HepG2 (cell line): ENCODE results near the gene ZNF626. TPM values are rescaled to one million over a fixed set of nuclear protein-coding genes. Genes with fewer than 3 reads are reported as not detected.

Experiments used
- ATAC-seq: fragments of 200-7000 bp; cut with Tn5 transposase; 3 replicates; pipeline ENCODE4 v1.9.1; 2020; ENCODE audit warnings: mild to moderate bottlenecking, moderate library complexity
- BruUV-seq: library from RNA; stranded (reverse); fragments of 400-500 nt; replicated peaks from 2 replicates; lab custom pipeline; 2021; lab: Mats Ljungman, UMichigan
- CTCF ChIA-PET: fragments of 300-600 bp; formaldehyde crosslinking; extraction: SDS; loops from one replicate; lab custom pipeline; 2021; ENCODE audit warnings: low total read pairs, inconsistent platforms, low intra/inter-chr PET ratio; lab: Yijun Ruan, JAX
- POLR2A ChIA-PET: fragments of 350-600 bp; sonication (Branson Sonifier 250); formaldehyde crosslinking; loops from one replicate; lab custom pipeline; 2020; ENCODE audit warnings: antibody characterized with exemption, inconsistent platforms; lab: Yijun Ruan, JAX
- DNase-seq: peaks from one replicate; pipeline ENCODE4 v3.0.0-alpha.2; 2015; ENCODE audit warnings: low spot score
- FAIRE-seq: peaks from 3 replicates; lab custom pipeline; 2011; peaks lifted over from hg19 to GRCh38; lab: Jason Lieb, UNC
- H2AFZ ChIP-seq: one replicate; pipeline ENCODE4 v1.6.1; 2011; ENCODE audit warnings: low read length, inconsistent platforms
- H3K27ac ChIP-seq: fragments of 300-600 bp; 3 replicates; pipeline ENCODE4 v1.8.0; 2011; ENCODE audit warnings: mixed run types, mild to moderate bottlenecking, mixed read lengths, low read length, inconsistent platforms; ENCODE audit not compliant: insufficient read depth; ENCODE audit errors: extremely low read length
- H3K27me3 ChIP-seq, 2 experiments: fragments of 200-600 bp in 1 of 2; 2 replicates in 1 of 2; 3 replicates in 1 of 2; pipeline versions ENCODE4 v1.6.0 to v1.8.0; 2011; ENCODE audit warnings: low read length in 2 of 2, mild to moderate bottlenecking in 2 of 2, moderate library complexity in 2 of 2, inconsistent platforms in 1 of 2; ENCODE audit not compliant: insufficient read depth in 2 of 2, control insufficient read depth in 1 of 2
- H3K36me3 ChIP-seq, 2 experiments: fragments of 200-600 bp in 1 of 2; replicated peaks in 1 of 2; 2 replicates in 1 of 2; 3 replicates in 1 of 2; pipeline versions ENCODE4 v1.5.1 to v1.8.0; 2011; ENCODE audit warnings: low read length in 2 of 2, inconsistent platforms in 1 of 2; ENCODE audit not compliant: insufficient read depth in 2 of 2, control insufficient read depth in 1 of 2
- H3K4me1 ChIP-seq: 2 replicates; pipeline ENCODE4 v1.5.1; 2012; ENCODE audit warnings: low read length, inconsistent platforms; ENCODE audit not compliant: insufficient read depth
- H3K4me2 ChIP-seq: 2 replicates; pipeline ENCODE4 v1.6.0; 2011; ENCODE audit warnings: low read depth, low read length, inconsistent platforms
- H3K4me3 ChIP-seq, 3 experiments: fragments of 200-600 bp in 1 of 3; sonication (generic), shearing (Covaris generic) in 1 of 3; replicated peaks in 1 of 3; 2 replicates each; pipeline ENCODE4 v1.5.1; 2011 to 2016; ENCODE audit warnings: low read length in 3 of 3, inconsistent platforms in 2 of 3, low read depth in 2 of 3, mild to moderate bottlenecking in 2 of 3, control low read depth in 1 of 3, mixed read lengths in 1 of 3; ENCODE audit not compliant: insufficient read depth in 1 of 3
- H3K79me2 ChIP-seq: one replicate; pipeline ENCODE4 v1.6.1; 2011; ENCODE audit warnings: low read length, inconsistent platforms; ENCODE audit not compliant: insufficient read depth
- H3K9ac ChIP-seq: 2 replicates; pipeline ENCODE4 v1.6.0; 2011; ENCODE audit warnings: mild to moderate bottlenecking, low read depth, low read length, inconsistent platforms; ENCODE audit not compliant: insufficient read depth
- H3K9me3 ChIP-seq: 2 replicates; pipeline ENCODE4 v1.5.1; 2012; ENCODE audit warnings: mild to moderate bottlenecking, low read length
- H4K20me1 ChIP-seq: 2 replicates; pipeline ENCODE4 v1.6.0; 2011; ENCODE audit warnings: inconsistent platforms, mild to moderate bottlenecking, low read length, moderate library complexity; ENCODE audit not compliant: insufficient read depth
- BRD4 ChIP-seq: sonication (generic); formaldehyde crosslinking; IDR thresholded peaks from 2 replicates; pipeline ENCODE4 v1.4.0; 2020; ENCODE audit warnings: missing genetic modification reagents
- CEBPG ChIP-seq: IDR thresholded peaks from 2 replicates; pipeline ENCODE4 v1.6.1; 2016
- FOXC1 ChIP-seq: sonication (generic); formaldehyde crosslinking; IDR thresholded peaks from 2 replicates; pipeline ENCODE4 v1.8.0; 2022; ENCODE audit warnings: mild to moderate bottlenecking, missing genetic modification reagents, borderline replicate concordance
- GATA4 ChIP-seq: sonication (generic); IDR thresholded peaks from 2 replicates; pipeline ENCODE4 v1.6.1; 2016; ENCODE audit warnings: antibody characterized with exemption, low read depth, borderline replicate concordance
- RAD51 ChIP-seq: fragments of 450-650 bp; IDR thresholded peaks from 2 replicates; pipeline ENCODE4 v1.6.1; 2016; ENCODE audit warnings: borderline replicate concordance
- STAG1 ChIP-seq: sonication (generic); formaldehyde crosslinking; IDR thresholded peaks from 2 replicates; pipeline ENCODE4 v1.4.0; 2020; ENCODE audit warnings: missing genetic modification reagents
- USF2 ChIP-seq, 2 experiments: sonication (generic) in 1 of 2; formaldehyde crosslinking in 1 of 2; IDR thresholded peaks; 2 replicates each; pipeline versions ENCODE4 v1.5.1 to v1.6.1; 2011 to 2020; ENCODE audit warnings: borderline replicate concordance in 1 of 2, low read depth in 1 of 2, low read length in 1 of 2, mild to moderate bottlenecking in 1 of 2, missing genetic modification reagents in 1 of 2, moderate library complexity in 1 of 2
- ZBTB38 ChIP-seq: sonication (generic); formaldehyde crosslinking; IDR thresholded peaks from 2 replicates; pipeline ENCODE4 v1.5.1; 2020; ENCODE audit warnings: mild to moderate bottlenecking, missing genetic modification reagents
- ZNF230 ChIP-seq: sonication (generic); formaldehyde crosslinking; IDR thresholded peaks from 2 replicates; pipeline ENCODE4 v1.4.0; 2020; ENCODE audit warnings: mild to moderate bottlenecking, missing genetic modification reagents
- ZNF564 ChIP-seq: sonication (generic); formaldehyde crosslinking; IDR thresholded peaks from 2 replicates; pipeline ENCODE4 v1.8.1; 2023; ENCODE audit warnings: mild to moderate bottlenecking, missing genetic modification reagents
- ZNF816 ChIP-seq: sonication (generic); formaldehyde crosslinking; IDR thresholded peaks from 2 replicates; pipeline ENCODE4 v1.8.0; 2022; ENCODE audit warnings: missing genetic modification reagents, mild to moderate bottlenecking, borderline replicate concordance
- ZNF879 ChIP-seq: sonication (generic); formaldehyde crosslinking; IDR thresholded peaks from 2 replicates; pipeline ENCODE4 v1.8.1; 2023; ENCODE audit warnings: missing genetic modification reagents
- WGBS: methylation state at CpG from one replicate; pipeline ENCODE4 v1.1.6; 2017; ENCODE audit warnings: low lambda C conversion rate; 5-methylcytosine and 5-hydroxymethylcytosine counted together
- in situ Hi-C: cut with HindIII; loops from 2 replicates; pipeline ENCODE4 v1.10.0; 2017; ENCODE audit warnings: low pct_unique_long_range_greater_than_20kb; ENCODE audit not compliant: extremely low pct_ligation_motif_present
- intact Hi-C: fragments of 100-400 bp; cut with micrococcal nuclease; formaldehyde crosslinking; loops from one replicate; pipeline ENCODE4 v1.10.0; 2022; ENCODE audit not compliant: unreplicated experiment
- polyA plus RNA-seq, 8 experiments: library from polyadenylated mRNA; depleted of rRNA in 3 of 8; stranded (reverse) in 7 of 8; unstranded in 1 of 8; fragments of >200 nt; fragmentation: Illumina TruSeq in 4 of 8; extraction: Trizol in 4 of 8; gene quantifications; 2 replicates each; pipeline versions ENCODE4 v1.2.1 to v1.2.3, GENCODE V29; 2011 to 2016; ENCODE audit warnings: low read depth in 4 of 8, missing spikeins in 1 of 8, mixed read lengths in 1 of 8; ENCODE audit not compliant: insufficient read depth in 1 of 8
- total RNA-seq, 5 experiments: library from RNA; depleted of rRNA; stranded (reverse); fragments of >200 nt; fragmentation: Illumina TruSeq; extraction: Trizol; gene quantifications; 2 replicates each; pipeline ENCODE4 v1.2.3, GENCODE V29; 2016; ENCODE audit warnings: low read depth in 1 of 5

Gene ZNF626
- total and polyA plus RNA-seq, 2 of the 13 experiments (the other 11 are each of a cell fraction or from before 2014, with no cell fraction given) = 3.5 to 4.1 TPM

- intact Hi-C loops = no loop called here
- no peaks in the 10 kb centered on the region for H3K36me3 ChIP-seq
- DNase-seq = no peak
- no peak for ATAC-seq
- no peaks in the 10 kb centered on the region for H4K20me1 ChIP-seq
- no peak overlapping the region for H2AFZ ChIP-seq
- H3K79me2 ChIP-seq = peaks cover 41% of the 10 kb centered on the region
- H3K4me2 ChIP-seq = peak overlapping the region; percentile 69
- TSS peak; percentile 51 for BruUV-seq
- H3K27me3 ChIP-seq = no peaks in the 10 kb centered on the region
- H3K9me3 ChIP-seq = peaks cover 39% of the 10 kb centered on the region; the same call in 1 of the 2 replicates
- ChIA-PET CTCF (no interaction called here), POLR2A (interaction anchor here (1.0 to 1.4 kb wide), 3 partner anchors 9 to 736 kb away, joined by 3 to 16 read pairs (median 5); partner anchors contain the start of gene ZNF737)
- peak overlapping the region; percentile 65 to 78 (median 76) for H3K4me3 ChIP-seq
- in situ Hi-C loops = no loop called here
- H3K4me1 ChIP-seq = peaks cover 58% of the 10 kb centered on the region
- peak overlapping the region; percentile 78 for H3K9ac ChIP-seq
- FAIRE-seq = no peak
- peak overlapping the region; percentile 76 for H3K27ac ChIP-seq
- TF ChIP-seq GATA4 = no peak
- no peak for TF ChIP-seq USF2 (IDR thresholded peaks at IDR 0.05; ENCODE audit: low read depth, low read length)
- TF ChIP-seq USF2 (CRISPR knock-in tag; IDR thresholded peaks at IDR 0.05; ENCODE audit: borderline replicate concordance) = no peak
- TF ChIP-seq ZBTB38 = peak; percentile 84
- TF ChIP-seq STAG1 = no peak
- no peak for TF ChIP-seq CEBPG (CRISPR knock-in tag)
- TF ChIP-seq RAD51 = peak; percentile 28; the same call in 1 of the 2 replicates
- TF ChIP-seq ZNF879 = no peak
- TF ChIP-seq FOXC1 (CRISPR knock-in tag) = no peak
- TF ChIP-seq BRD4 (CRISPR knock-in tag) = no peak
- TF ChIP-seq ZNF230 (CRISPR knock-in tag) = no peak
- TF ChIP-seq ZNF564 (CRISPR knock-in tag) = no peak
- no peak for TF ChIP-seq ZNF816
- WGBS = 67% methylated on average over 29 of the region's 29 CpGs
These were observed 764 bp downstream of the ZNF626 start for GRCh38 chr19:20660473-20661140.
